KMS-11 (cell line): Measurements from ENCODE around the gene MMADHC.

ENCODE experiments used
- H2AFZ ChIP-seq: fragments of 200-600 bp; sonication (generic); 2 replicates; pipeline ENCODE4 v1.6.1; 2016; ENCODE audit warnings: antibody characterized with exemption, mixed run types, low read depth
- H3K27ac ChIP-seq: fragments of 200-600 bp; sonication (generic); 2 replicates; pipeline ENCODE4 v1.6.1; 2016; ENCODE audit warnings: mild to moderate bottlenecking, mixed run types
- H3K27me3 ChIP-seq: fragments of 200-600 bp; sonication (generic); 2 replicates; pipeline ENCODE4 v1.6.1; 2017; ENCODE audit warnings: mild to moderate bottlenecking, low read depth, mixed run types, moderate library complexity; ENCODE audit not compliant: insufficient read depth
- H3K36me3 ChIP-seq: fragments of 200-600 bp; sonication (generic); 2 replicates; pipeline ENCODE4 v1.6.1; 2017; ENCODE audit warnings: mild to moderate bottlenecking, mixed run types; ENCODE audit not compliant: insufficient read depth
- H3K4me1 ChIP-seq: fragments of 200-600 bp; sonication (generic); 2 replicates; pipeline ENCODE4 v1.6.1; 2016; ENCODE audit warnings: mild to moderate bottlenecking, low read depth, mixed run types; ENCODE audit not compliant: poor library complexity, severe bottlenecking
- H3K4me2 ChIP-seq: fragments of 200-600 bp; sonication (generic); 2 replicates; pipeline ENCODE4 v1.7.0; 2016; ENCODE audit warnings: mild to moderate bottlenecking, mixed run types
- H3K4me3 ChIP-seq: fragments of 200-600 bp; sonication (generic); IDR thresholded peaks from 2 replicates; pipeline ENCODE4 v1.6.1; 2017; ENCODE audit warnings: low read depth, low read length, mixed read lengths; ENCODE audit not compliant: insufficient read depth
- H3K79me2 ChIP-seq: fragments of 200-600 bp; sonication (generic); 2 replicates; pipeline ENCODE4 v1.6.1; 2016; ENCODE audit warnings: low read depth, mixed run types; ENCODE audit not compliant: insufficient read depth
- H3K9ac ChIP-seq: fragments of 200-600 bp; sonication (generic); 2 replicates; pipeline ENCODE4 v1.6.1; 2016; ENCODE audit warnings: mild to moderate bottlenecking, mixed run types
- H4K20me1 ChIP-seq: fragments of 200-600 bp; sonication (generic); 2 replicates; pipeline ENCODE4 v1.6.1; 2016; ENCODE audit warnings: mild to moderate bottlenecking, mixed run types; ENCODE audit not compliant: insufficient read depth
- CTCF ChIP-seq: fragments of 200-600 bp; sonication (generic); conservative IDR thresholded peaks from 2 replicates; pipeline ENCODE4 v1.6.1; 2017; ENCODE audit warnings: low read depth, mild to moderate bottlenecking, antibody characterized with exemption, low read length, moderate library complexity, mixed read lengths

Gene MMADHC

GRCh38 chr2:149528983-149529382, 58.6 kb downstream of the MMADHC start:
- Histone ChIP-seq H3K4me1 (no peaks in the 10 kb centered on the region), H2AFZ (no peak overlapping the region), H3K36me3 (no peaks in the 10 kb centered on the region), H3K4me2 (no peak overlapping the region), H3K27me3 (no peaks in the 10 kb centered on the region), H3K79me2 (no peaks in the 10 kb centered on the region), H3K9ac (no peak overlapping the region), H3K4me3 (no peak overlapping the region), H3K27ac (no peak overlapping the region), H4K20me1 (no peaks in the 10 kb centered on the region)
- TF ChIP-seq CTCF = no peak

GRCh38 chr2:149527998-149528755, 59.4 kb downstream of the MMADHC start:
- H3K27me3 ChIP-seq = no peaks in the 10 kb centered on the region
- no peaks in the 10 kb centered on the region for H3K79me2 ChIP-seq
- H3K27ac ChIP-seq = no peak overlapping the region
- no peak overlapping the region for H3K4me2 ChIP-seq
- no peak overlapping the region for H2AFZ ChIP-seq
- H3K36me3 ChIP-seq = no peaks in the 10 kb centered on the region
- no peak for TF ChIP-seq CTCF
- no peaks in the 10 kb centered on the region for H3K4me1 ChIP-seq
- no peak overlapping the region for H3K9ac ChIP-seq
- no peaks in the 10 kb centered on the region for H4K20me1 ChIP-seq
- no peak overlapping the region for H3K4me3 ChIP-seq

- no peaks in the 10 kb centered on the region for H3K27me3 ChIP-seq
- no peaks in the 10 kb centered on the region for H3K36me3 ChIP-seq
- TF ChIP-seq CTCF = no peak
- no peak overlapping the region for H3K27ac ChIP-seq
- H3K4me2 ChIP-seq = no peak overlapping the region
- no peaks in the 10 kb centered on the region for H4K20me1 ChIP-seq
- H3K4me1 ChIP-seq = no peaks in the 10 kb centered on the region
- H3K4me3 ChIP-seq = no peak overlapping the region
- H2AFZ ChIP-seq = no peak overlapping the region
- H3K9ac ChIP-seq = no peak overlapping the region
- H3K79me2 ChIP-seq = no peaks in the 10 kb centered on the region
These were observed 60.9 kb downstream of the MMADHC start for GRCh38 chr2:149526689-149527088.

GRCh38 chr2:149525323-149525722, 62.3 kb downstream of the MMADHC start:
- H4K20me1 ChIP-seq = no peaks in the 10 kb centered on the region
- H3K4me3 ChIP-seq = no peak overlapping the region
- no peak overlapping the region for H2AFZ ChIP-seq
- no peaks in the 10 kb centered on the region for H3K36me3 ChIP-seq
- no peak for TF ChIP-seq CTCF
- no peaks in the 10 kb centered on the region for H3K27me3 ChIP-seq
- H3K4me2 ChIP-seq = no peak overlapping the region
- no peak overlapping the region for H3K9ac ChIP-seq
- H3K27ac ChIP-seq = no peak overlapping the region
- no peaks in the 10 kb centered on the region for H3K79me2 ChIP-seq
- H3K4me1 ChIP-seq = no peaks in the 10 kb centered on the region
